22Rv1 (cell line): ENCODE data around the gene LITAF.

Experiments used
- CTCF ChIP-seq: fragments of 450-650 bp; IDR thresholded peaks from 2 replicates; pipeline ENCODE4 v1.5.1; 2017; ENCODE audit warnings: mild to moderate bottlenecking
- ZFX ChIP-seq: fragments of 450-650 bp; IDR thresholded peaks from 2 replicates; pipeline ENCODE4 v1.6.1; 2017; ENCODE audit warnings: antibody characterized with exemption, borderline replicate concordance

DNA sequence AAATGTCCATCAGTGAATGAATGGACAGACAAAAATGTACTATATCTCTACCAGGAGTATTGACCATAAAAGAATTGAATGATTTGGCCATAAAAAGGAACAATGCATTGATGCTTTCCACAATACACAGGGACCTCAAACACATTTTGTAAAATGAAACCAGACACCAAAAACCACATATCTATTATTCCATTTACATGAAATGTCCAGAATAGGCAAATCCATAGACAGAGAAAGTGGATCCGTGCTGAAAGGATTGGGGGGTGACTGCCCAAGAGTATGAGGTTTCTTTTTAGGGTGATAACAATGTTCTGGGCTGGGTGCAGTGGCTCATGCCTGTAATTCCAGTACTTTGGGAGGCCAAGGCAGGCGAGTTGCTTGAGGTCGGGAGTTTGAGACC, 6.9 kb upstream of the LITAF start:
- TF ChIP-seq CTCF: no peak
- TF ChIP-seq ZFX: no peak
